Retina (tissue), 1 donor: ENCODE data around the gene TCAF1.

Experiments
- DNase-seq: peaks from one replicate; pipeline ENCODE4 v3.0.0-alpha.2; 2016

Gene TCAF1, protein sequence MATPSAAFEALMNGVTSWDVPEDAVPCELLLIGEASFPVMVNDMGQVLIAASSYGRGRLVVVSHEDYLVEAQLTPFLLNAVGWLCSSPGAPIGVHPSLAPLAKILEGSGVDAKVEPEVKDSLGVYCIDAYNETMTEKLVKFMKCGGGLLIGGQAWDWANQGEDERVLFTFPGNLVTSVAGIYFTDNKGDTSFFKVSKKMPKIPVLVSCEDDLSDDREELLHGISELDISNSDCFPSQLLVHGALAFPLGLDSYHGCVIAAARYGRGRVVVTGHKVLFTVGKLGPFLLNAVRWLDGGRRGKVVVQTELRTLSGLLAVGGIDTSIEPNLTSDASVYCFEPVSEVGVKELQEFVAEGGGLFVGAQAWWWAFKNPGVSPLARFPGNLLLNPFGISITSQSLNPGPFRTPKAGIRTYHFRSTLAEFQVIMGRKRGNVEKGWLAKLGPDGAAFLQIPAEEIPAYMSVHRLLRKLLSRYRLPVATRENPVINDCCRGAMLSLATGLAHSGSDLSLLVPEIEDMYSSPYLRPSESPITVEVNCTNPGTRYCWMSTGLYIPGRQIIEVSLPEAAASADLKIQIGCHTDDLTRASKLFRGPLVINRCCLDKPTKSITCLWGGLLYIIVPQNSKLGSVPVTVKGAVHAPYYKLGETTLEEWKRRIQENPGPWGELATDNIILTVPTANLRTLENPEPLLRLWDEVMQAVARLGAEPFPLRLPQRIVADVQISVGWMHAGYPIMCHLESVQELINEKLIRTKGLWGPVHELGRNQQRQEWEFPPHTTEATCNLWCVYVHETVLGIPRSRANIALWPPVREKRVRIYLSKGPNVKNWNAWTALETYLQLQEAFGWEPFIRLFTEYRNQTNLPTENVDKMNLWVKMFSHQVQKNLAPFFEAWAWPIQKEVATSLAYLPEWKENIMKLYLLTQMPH

GRCh38 chr7:143901668-143902331 lies at the start of gene TCAF1:
Gene TCAF1 (minus strand): TSS chr7:143902176. CDS start chr7:143876608, 25,568 bp downstream.
- DNase-seq, result peak; percentile 95

- no peak for DNase-seq
Observed at GRCh38 chr7:143948733-143949132, 46.8 kb upstream of the TCAF1 start.

GRCh38 chr7:143947111-143947510 lies 45.1 kb upstream of the TCAF1 start:
- DNase-seq, result no peak

GRCh38 chr7:143945423-143945822 lies 43.4 kb upstream of the TCAF1 start:
- DNase-seq, result no peak

DNA sequence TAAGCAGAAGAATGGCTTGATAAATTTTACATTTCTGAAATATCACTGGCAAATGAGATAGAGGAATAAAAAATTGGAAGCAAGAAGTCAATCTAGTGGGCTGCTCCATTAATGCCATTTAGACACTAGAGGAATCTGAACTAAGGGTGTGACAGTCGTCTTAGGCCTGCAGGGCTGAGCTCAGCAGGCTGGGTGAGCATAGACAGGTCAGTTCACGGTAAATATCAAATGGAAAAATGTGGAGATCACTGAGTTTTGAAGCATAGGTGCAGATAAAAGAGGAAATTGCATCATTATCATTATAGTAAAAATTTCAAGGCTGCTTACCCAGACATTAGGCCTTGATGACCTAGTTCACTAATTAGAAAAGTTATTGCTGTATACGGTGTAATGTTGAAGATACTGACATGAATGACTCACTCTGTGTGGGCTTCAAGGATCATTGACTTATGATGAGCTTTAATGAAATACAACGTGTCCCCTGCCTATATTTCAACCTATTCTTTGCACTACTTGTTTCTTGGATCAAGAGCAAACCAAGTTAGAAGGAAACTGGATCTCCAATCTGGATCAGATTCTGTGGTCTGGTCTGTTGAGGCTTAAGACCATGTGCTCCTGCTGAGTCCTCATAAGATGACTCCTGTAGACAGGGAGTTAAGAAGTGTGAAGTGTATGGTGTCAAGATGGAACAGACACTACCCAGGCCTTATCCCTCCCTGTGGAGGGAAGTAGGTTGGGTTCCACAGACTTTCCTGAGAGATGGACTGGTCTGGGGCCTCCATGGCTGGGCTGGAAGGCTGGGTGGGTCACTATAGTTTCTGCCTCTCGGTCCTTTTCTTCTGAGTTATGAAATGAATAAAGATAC lies 36.6 kb upstream of the TCAF1 start:
- DNase-seq, result no peak

DNA sequence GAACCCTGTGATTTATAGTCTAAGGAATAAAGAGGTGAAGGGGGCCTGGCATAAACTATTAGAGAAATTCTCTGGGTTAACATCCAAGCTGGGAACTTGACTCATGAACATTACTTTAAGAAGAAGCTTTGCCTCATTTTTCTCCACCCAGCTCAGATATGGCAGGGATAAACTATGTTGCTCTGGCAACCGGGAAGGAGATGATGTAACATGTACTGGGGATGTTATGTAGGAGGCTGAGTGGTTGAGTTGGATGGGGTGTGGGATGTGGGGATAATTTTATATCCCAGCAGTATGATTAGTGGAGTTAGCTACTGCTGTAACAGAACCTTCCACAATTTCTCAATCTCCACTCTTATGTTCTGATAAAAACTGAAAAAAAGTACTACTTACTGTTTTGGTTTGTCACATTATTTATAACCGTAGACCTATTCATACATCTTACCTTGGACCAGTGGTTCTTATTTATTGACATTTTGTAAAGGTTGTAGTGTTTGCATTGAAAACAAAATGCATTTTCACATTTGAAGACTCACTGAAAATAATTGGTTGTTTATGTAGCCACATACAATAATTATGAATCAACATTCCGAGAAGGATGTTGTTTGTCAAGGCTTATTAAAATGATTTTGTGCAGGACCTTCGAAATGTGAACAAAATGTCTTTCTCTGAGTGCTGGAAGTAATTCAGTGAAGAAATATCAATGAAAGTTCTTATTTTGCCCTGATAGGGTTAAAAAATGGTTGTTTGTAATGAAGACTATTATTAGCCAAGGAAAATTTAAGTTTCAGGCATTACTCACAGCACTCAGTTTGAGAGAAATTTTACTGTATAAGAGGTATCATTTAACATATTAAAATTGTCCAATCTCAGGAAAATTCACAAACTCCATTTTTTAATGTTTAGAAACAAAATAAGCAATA lies 34.4 kb upstream of the TCAF1 start:
- DNase-seq, result no peak

DNA sequence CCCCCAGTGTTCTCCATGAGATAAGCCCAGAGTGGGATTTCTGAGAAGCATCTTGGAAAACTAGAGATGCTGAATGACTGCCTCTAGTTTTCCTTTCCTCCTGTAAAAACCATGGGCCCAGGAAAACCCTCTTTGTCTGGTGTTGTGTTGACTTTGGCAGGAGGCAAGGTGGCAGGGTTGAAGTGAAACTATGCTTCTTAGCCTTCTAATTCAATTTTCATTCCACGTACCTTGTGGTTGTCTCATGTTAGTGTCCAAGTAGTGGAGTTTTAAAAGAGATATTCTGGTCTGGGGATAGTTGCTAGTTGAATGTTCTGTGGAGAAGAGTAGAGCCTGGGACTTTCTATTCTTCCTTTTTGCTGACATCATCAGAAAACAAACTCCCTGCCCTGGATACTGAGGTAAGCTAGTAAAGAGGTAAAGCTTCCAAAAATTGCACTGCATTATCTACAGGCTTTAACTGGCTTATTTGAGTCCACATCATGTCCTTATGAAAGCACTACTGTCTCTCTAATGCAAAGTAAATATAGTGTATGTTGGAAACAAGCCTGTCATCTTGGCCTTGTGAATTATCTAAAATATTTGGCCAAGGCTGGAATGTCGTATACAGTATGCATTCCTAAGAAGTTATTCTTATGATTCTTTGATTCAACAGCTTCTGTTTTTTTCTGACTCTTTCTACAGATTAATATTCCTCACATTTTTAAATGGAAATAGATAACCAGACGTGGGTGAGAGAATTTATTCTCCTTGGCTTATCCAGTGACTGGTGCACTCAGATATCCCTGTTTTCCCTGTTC lies 32.8 kb upstream of the TCAF1 start, which contains the start of gene OR2F2:
Gene OR2F2, plus strand, starts transcription at position 708 of the 800 bp plus-strand sequence. Its CDS starts 0 bp downstream, at position 708.
- DNase-seq, result no peak

GRCh38 chr7:143931739-143932138 lies 29.8 kb upstream of the TCAF1 start:
- DNase-seq, result no peak

- no peak for DNase-seq
Observed at GRCh38 chr7:143929224-143929920, 27.4 kb upstream of the TCAF1 start.

- no peak for DNase-seq
Observed at GRCh38 chr7:143924851-143925250, 22.9 kb upstream of the TCAF1 start.

GRCh38 chr7:143914938-143915652 lies 13.1 kb upstream of the TCAF1 start:
- no peak for DNase-seq

DNA sequence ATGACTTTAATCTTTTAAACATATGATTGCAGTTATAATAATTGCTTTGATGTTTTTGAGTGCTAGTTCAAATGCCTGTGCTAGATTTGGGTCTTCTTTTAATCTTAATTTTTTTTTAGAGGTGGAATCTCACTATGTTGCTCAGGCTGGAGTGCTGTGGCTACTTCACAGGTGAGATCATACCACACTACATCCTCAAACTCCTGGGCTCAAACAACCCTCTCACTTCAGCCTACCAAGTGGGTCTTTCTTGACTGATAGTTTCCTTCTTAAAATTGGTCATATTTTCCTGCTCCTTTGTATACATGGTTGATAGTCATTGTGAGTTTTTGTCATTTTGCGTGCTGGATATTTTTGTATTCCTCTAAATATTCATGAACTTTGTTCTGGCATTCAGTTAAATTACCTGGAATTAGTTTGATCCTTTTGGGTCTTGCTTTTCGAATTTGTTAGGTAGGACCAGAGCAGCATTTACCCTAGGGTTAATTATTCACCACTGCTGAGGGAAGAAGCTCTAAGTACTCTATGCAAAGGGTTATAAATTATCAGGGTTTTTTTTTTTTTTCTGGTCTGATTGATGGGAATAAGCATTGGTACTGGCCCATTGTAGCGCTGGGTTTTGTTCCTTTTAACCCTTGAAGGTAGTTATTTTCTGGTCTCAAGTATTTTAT lies 12.1 kb upstream of the TCAF1 start:
- no peak for DNase-seq

GRCh38 chr7:143910473-143911248 lies 8.7 kb upstream of the TCAF1 start:
- no peak for DNase-seq

DNA sequence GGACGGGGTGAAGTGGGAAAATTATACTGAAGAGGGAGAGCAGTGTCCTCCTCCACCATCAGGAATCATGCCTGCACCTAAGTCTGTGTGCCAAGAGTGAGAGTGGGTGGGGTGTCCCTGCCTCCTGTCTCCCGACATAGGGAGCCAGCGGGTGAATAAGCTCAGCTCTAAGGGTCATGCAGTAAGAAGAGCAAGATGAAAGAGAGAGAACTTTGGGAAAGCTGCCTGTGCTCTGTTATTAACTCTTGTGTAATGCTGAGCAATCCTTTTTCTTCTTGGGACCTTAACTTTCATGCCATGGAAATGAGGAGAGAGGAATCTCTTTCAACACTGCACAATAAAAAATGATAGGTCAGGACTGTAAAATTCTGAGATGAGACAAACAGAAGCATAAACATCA lies 7.9 kb upstream of the TCAF1 start:
- no peak for DNase-seq

GRCh38 chr7:143908120-143908519 lies 6.1 kb upstream of the TCAF1 start:
- DNase-seq, result no peak

DNA sequence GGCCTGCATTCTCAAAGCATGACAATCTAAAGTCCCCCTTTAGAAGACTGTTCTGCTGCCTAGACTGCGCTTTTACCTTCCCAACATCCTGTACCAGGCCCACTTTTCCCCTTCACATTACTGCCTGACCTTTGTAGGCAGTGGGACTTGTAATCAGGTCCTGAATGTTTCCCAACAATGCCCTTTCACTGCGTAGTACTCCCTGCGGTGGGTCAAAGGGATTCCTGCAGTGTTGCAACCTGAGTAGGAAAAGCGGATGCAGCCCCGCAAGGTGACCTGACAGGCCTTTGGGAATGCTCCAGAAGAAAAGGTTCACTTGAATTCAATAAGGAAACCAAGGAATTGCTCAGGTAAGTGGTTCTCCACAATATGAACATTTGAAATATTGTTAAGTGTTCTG lies 4.9 kb upstream of the TCAF1 start:
- no peak for DNase-seq

DNA sequence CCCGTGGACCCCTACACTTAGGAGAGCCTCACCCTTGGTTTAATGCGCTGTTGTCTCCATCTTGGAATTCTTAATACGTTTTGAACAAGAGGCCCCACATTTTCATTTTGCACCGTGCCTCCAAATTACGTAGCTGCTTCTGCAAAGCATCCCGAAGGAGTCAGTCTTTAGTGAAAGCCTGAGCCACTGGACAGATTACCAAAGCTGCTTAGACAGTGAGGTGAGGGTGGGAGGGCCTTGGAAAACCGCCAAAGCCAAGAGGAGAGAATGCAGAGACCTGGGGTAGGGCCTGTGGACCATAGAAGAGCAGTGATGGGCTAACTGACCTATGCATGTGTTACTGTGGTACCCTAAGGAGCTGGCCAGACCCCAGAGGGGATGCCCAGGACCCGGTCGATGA lies 4.2 kb upstream of the TCAF1 start:
- DNase-seq, result no peak
